ENCODE results near the gene MASP1.

The MASP1 gene

GRCh38 chr3:187292631-187293515 is 1.3 kb upstream of the MASP1 start:
- DNase-seq = no peak

DNA sequence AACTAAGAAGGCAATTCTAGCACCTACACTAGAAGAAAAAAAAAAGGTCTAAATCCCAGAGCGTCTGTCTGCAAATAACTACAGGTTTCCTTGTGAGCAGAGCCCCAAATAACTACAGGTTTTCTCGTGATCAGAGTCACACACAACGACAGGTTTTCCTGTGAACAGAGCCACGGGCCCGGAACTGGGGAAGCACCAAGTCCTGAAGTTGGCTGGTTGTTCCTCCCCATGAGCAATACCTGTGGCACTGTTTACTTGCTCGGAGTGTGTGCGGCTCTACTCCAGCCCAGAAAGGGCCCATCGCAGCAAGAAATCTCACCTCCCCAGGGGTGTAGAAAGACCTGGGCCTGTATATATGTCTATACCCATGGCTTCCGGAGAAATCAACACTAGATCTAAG is 644 bp upstream of the MASP1 start:
- no peak for DNase-seq

DNA sequence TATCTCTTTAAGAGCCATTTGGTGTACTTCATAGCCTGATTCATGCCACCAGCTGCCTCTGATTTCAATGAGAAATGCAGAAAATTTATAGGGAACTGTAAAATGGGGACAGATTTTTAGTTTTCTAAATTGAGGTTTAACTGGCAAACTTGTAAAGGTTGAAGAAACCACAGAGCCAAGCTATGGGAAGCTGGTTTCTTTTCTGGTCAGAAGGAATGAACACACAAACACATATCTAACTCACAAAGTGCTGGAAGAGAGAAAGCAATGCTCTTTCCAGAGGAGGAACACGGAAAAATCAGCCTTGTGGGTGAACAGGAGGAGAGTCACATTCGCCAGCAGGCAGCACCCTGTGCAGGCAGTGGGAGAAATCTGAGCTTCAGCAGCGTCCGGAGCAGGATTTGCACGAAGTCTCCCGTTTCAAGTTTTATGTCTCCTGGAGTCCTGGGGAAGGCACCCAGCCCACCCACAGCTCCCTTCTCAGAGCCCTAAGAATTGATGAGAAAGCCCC is 481 bp downstream of the MASP1 start:
- DNase-seq = no peak

DNA sequence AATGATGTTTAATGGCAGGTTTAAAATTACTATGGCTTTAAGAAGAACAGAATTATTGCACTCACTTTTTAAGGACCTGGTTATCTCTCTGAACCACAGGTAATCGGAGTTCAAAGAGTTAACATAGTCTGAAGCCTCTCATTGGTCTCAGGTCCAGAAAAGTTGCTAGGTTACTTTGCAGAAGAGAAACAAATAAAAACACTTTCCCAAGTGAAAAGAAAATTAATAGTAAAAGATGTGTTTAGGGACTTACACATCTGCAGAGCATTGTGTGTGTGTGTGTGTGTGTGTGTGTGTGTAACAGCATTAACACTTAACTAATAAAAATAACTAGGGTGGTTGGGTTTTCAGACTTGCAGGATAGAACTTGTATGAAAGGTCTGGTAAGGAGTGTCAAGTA is 1.0 kb downstream of the MASP1 start:
- no peak for DNase-seq

GRCh38 chr3:187288855-187289605 is 2.5 kb downstream of the MASP1 start:
- DNase-seq = no peak

GRCh38 chr3:187288131-187288854 is 3.2 kb downstream of the MASP1 start:
- DNase-seq = no peak

- DNase-seq = no peak
Measured at GRCh38 chr3:187287256-187287655, 4.3 kb downstream of the MASP1 start.

DNA sequence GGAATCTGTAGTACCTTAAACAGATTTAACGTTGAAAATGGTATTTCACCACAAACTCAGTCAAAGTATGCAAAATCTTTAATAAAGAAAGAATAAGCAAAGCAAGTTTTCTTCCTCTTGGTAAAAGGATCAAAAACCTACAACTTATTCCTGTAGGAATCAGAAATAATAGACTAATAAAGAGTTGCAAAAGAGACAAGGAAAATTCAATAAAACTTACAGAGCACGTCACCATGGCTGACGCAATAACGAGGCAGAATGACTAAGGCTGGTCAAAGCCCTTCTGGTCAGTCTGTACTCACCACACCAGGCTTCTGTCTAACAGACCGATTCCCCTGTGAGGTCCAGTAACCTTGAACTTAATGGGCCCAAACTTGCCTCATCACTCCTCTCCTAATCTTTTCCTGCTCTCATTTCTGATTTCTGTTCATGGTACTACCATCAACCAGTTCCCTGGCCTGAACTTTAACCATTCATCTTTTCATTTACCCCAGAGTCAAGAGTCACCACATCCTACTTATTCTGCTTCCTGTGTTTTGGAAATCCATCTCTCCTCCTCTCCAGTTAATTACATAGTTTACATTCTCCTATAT is 5.0 kb downstream of the MASP1 start:
- no peak for DNase-seq

DNA sequence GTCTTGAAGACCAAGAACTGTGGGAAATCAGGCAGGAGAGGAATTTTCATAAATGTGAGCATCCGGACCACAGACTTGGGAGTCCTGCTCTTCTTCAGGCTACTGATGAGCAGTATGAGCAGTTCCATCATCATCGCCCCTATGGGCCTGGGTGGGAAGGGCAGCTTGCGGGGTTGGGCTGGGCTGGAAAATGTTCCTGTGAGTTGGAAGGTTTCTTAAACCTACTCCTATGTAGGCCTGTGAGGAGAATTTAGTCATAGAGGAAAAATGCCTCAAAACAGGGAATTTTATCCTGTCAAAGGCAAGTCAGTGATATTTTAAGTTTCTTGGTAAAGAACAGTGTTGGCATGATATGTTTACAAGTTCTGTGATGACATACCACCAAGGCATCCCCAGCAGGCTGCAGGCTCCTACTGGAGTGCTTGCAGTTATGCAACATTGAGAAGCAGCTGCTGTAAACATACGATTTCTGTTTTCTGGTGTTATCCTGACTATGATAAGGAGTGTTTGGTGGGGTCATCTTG is 10.3 kb downstream of the MASP1 start:
- DNase-seq = no peak

DNA sequence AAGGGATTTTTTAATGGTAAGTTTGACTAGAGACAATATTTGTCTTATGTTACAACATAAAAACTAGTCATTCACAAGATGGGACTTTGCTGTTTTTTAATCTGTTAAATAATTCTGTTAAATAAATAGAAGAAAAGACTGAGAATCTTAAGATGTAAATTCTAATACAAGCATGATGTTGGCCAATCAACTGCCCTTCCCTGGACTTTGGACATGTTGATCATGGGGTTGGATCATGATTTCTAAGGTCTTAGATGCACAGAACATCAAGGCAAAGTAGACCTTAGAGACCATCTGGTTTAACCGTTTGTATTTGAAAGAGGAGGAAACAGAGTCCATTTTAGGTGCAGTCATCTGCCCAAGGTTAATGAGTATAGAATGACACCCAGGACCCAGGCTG is 10.9 kb downstream of the MASP1 start:
- DNase-seq = no peak

DNA sequence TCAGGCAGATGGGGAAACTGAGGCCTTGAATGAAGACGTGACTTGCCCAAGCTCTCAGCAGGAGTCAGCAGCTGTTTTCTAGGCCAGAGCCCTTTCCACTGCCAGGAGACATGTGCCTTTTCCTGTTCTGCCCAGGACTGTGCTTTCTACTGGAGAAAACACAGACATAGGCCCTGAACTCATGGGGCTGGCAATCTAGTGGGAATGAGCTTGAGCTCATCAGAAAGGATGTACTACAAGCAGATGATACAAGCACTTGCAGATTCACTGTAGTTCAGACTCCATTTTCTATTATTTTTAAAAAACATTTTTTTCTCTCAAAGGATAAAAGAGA is 14.4 kb downstream of the MASP1 start:
- DNase-seq = no peak

- no peak for DNase-seq
Measured at GRCh38 chr3:187276397-187277128, 15.0 kb downstream of the MASP1 start.

- no peak for DNase-seq
Measured at GRCh38 chr3:187274977-187275338, 16.6 kb downstream of the MASP1 start.

- DNase-seq = no peak
Measured at GRCh38 chr3:187274315-187274976, 17.1 kb downstream of the MASP1 start.

GRCh38 chr3:187271582-187271981 is 20.0 kb downstream of the MASP1 start:
- no peak for DNase-seq

DNA sequence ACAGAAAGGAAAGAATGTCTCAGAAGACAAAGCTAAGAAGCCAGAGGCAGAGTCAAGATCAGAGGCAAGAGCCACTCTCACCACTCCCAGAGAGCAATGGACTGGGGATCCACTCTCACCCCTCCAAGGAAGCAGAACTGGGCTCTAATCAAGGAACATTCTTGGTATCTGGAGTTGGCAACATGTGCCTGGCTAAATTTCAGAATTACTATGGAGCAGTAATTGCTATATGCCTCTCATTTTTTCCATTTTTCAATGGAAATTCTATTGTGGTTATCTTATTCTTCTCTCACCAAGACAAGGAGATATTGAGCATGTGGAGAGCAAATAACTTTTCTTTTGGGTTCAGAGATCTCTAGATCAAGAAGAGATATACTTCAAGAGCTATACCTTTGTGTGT is 22.1 kb downstream of the MASP1 start:
- no peak for DNase-seq

- DNase-seq = no peak
Measured at GRCh38 chr3:187267306-187267705, 24.2 kb downstream of the MASP1 start.

- no peak for DNase-seq
Measured at GRCh38 chr3:187266691-187267090, 24.8 kb downstream of the MASP1 start.

- DNase-seq = no peak
Measured at GRCh38 chr3:187265461-187265955, 26.0 kb downstream of the MASP1 start.

DNA sequence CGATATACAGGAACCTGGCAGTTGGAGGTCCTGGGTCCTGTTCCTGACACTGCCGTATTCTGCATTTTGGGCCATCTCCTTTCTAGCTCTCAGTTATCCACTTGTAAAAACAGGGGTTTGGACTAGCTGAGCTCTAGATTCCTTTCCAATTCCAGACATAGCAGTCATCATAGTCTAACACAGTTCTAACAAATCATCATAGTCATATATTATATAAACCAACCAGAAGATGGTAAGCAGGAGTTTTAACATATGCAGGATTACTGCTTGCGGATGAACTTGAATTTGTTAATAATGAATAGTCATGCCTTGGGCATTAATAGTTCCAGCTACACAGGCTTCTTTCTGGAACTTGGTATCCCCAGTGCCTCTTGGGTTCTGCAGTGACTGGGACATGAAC is 26.6 kb downstream of the MASP1 start:
- no peak for DNase-seq

- no peak for DNase-seq
Measured at GRCh38 chr3:187264021-187264420, 27.5 kb downstream of the MASP1 start.
